NCI-H1930 (cell line): ENCODE measurements around the gene ASCL2.

Source experiments
- DNase-seq, 2 experiments: peaks; one replicate each; lab custom pipeline; 2025; lab: John Stamatoyannopoulos, UW

The ASCL2 gene

GRCh38 chr11:2233693-2234455 lies 36.5 kb downstream of the ASCL2 start:
- no peak for DNase-seq

- DNase-seq: no peak
These were observed 40.6 kb downstream of the ASCL2 start for GRCh38 chr11:2229713-2230297.

DNA sequence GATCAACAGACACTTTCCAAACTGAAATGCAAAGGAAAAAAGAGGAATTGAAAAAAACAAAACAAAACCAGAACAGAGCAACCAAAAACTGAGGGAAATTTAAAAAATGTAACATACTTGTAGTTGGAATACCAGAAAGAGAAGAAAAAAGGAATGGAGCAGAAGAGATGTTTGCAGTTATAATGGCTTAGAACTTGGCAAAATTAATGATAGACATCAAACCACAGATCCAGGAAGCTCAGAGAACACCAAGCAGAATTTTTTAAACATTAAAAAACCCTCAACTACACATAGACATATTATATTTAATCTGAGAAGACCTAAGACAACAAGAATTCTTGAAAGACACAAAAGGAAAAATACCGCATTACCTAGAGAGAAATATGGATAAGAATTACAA lies 46.1 kb downstream of the ASCL2 start:
- DNase-seq: no peak

DNA sequence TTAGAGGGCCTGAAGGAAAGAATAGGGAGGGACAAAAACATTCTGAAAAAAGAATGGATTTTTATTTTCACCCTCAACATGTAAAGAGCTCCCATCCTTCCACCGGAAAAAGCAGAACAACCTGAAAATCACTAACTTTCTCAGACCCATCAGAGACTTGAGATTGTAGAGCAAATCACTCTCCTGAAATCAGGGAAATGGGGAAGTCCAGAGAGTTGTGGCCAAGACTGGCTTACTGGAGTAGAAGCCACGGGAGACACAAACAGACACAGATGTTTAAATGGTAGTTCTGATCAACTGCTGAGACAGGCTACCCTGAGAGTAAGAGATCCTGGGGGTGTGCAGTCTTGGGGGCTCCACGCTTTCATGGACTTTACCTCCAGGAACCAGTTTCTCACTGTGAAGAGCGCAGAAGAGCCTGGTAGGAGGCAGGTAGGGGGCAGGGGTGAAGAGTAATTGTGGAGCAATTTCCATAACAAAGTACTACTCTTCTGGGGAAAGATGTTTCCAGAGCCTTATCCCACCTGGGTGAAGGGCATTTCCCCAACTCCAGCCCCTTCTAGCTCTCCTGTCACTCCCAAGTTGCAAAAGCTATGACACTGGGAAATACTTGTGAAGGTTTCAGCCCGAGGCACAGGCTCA lies 47.1 kb downstream of the ASCL2 start:
- DNase-seq: no peak

- DNase-seq: no peak
These were observed 47.9 kb downstream of the ASCL2 start for GRCh38 chr11:2222451-2222850.

- DNase-seq: no peak
These were observed 48.8 kb downstream of the ASCL2 start for GRCh38 chr11:2221591-2221990.

- DNase-seq: no peak
These were observed 49.4 kb downstream of the ASCL2 start for GRCh38 chr11:2221024-2221423.

DNA sequence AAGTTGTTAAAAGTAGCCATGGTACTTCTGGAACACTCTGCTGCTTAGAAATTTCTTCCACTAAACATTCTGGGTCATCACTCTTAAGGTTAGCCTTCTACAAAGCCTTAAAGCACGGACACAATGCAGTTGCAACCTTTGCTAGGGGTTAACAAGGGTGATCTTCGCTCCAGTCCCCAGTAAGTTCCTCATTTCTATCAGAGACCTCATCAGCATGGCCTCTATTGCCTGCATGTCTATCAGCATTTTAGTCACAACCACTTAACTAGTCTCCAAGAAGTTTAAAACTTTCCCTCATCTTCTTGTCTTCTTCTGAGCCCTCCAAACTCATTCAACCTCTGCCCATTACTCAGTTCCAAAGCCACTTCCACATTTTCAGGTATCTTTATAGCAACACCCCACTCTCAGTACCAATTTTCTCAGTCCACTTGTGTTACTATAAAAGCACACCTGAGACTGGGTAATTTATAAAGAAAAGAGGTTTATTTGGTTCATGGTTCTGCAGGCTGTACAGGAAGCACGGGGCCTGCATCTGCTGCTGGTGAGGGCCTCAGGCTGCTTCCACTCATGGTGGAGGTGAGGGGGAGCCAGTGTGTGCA lies 50.1 kb downstream of the ASCL2 start:
- DNase-seq: no peak

DNA sequence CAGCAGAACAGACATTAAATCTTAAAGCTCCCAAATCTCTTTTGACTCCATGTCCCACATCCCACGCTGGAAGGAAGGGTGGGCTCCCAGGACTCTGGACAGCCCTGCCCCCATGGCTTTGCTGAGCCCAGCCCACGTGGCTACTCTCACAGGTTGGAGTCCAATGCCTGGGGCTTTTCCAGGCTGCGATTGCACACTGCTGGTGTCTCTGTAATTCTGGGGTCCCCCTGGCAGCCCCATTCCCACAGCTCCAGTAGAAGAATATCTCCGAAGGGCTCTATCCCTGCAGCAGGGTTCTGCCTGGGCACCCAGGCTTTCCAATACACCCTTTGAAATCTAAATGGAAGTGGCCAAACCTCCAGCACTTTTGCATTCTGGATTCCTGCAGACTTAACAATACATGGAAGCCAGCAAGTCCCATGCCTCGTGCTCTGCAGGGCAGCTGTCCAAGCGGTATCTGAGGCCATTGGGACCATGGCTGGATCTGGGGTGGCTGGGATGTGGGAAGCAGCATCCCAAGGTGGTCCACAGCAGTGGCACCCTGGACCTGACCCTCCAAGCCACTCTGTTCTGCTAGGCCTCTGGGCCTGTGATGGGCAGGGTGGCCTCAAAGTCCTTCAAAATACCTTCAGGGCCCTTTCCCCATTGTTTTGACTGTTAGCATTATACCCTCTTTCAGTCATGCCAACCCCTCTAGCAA lies 50.9 kb downstream of the ASCL2 start:
- no peak for DNase-seq
